Natural killer cell (primary cell): ENCODE results near the gene COL5A1. TPM values are rescaled to one million over a fixed set of nuclear protein-coding genes. Genes with fewer than 3 reads are reported as not detected.

Experiments
- ATAC-seq, 3 donors: fragments of 150-1000 bp in 2 of 3; fragments of 200-7000 bp in 1 of 3; cut with Tn5 transposase; 1 replicate in 1 of 3; 2 replicates in 2 of 3; pipeline ENCODE4 v1.10.0; 2021; ENCODE audit warnings: mild to moderate bottlenecking in 2 of 3, moderate library complexity in 2 of 3
- DNase-seq, 2 donors: peaks; one replicate each; pipeline versions ENCODE4 v3.0.0 to v3.0.0-alpha.2; 2013 to 2021; ENCODE audit warnings: mixed read lengths in 1 of 2
- H3K27ac ChIP-seq: one replicate; pipeline ENCODE4 v1.5.1; 2013; ENCODE audit warnings: mild to moderate bottlenecking, low read length
- H3K27me3 ChIP-seq: one replicate; pipeline ENCODE4 v1.6.1; 2013; ENCODE audit warnings: low read length; ENCODE audit not compliant: control insufficient read depth, insufficient read depth
- H3K36me3 ChIP-seq: one replicate; pipeline ENCODE4 v1.6.1; 2013; ENCODE audit warnings: low read length; ENCODE audit not compliant: control insufficient read depth, insufficient read depth
- H3K4me1 ChIP-seq: one replicate; pipeline ENCODE4 v1.6.1; 2013; ENCODE audit warnings: low read length; ENCODE audit not compliant: control insufficient read depth, insufficient read depth
- H3K4me3 ChIP-seq: one replicate; pipeline ENCODE4 v1.5.1; 2013; ENCODE audit warnings: low read length
- H3K9me3 ChIP-seq: one replicate; pipeline ENCODE4 v1.6.1; 2013; ENCODE audit warnings: low read length; ENCODE audit not compliant: control insufficient read depth, insufficient read depth
- H3K27ac Mint-ChIP-seq, 2 donors: one replicate each; pipeline ENCODE4 v1.8.0; 2022; ENCODE audit warnings: mild to moderate bottlenecking in 2 of 2, mixed read lengths in 2 of 2, moderate library complexity in 1 of 2
- H3K27me3 Mint-ChIP-seq, 2 donors: one replicate each; pipeline ENCODE4 v1.8.0; 2022; ENCODE audit warnings: low read depth in 2 of 2, mixed read lengths in 2 of 2
- H3K36me3 Mint-ChIP-seq: one replicate; pipeline ENCODE4 v1.8.0; 2022; ENCODE audit warnings: mixed read lengths
- H3K4me1 Mint-ChIP-seq, 2 donors: one replicate each; pipeline ENCODE4 v1.8.0; 2022; ENCODE audit warnings: mixed read lengths in 2 of 2
- H3K4me3 Mint-ChIP-seq: one replicate; pipeline ENCODE4 v1.8.0; 2022; ENCODE audit warnings: mild to moderate bottlenecking, moderate library complexity, mixed read lengths
- H3K9me3 Mint-ChIP-seq, 2 donors: one replicate each; pipeline ENCODE4 v1.8.0; 2022; ENCODE audit warnings: mixed read lengths in 2 of 2
- WGBS: methylation state at CpG from one replicate; pipeline ENCODE4 v1.1.7; 2013; ENCODE audit warnings: missing lambda C conversion rate; ENCODE audit not compliant: insufficient coverage; 5-methylcytosine and 5-hydroxymethylcytosine counted together
- intact Hi-C: fragments of 100-400 bp; cut with micrococcal nuclease; formaldehyde crosslinking; loops from one replicate; pipeline ENCODE4 v1.14.2; 2022
- total RNA-seq, 4 donors: library from RNA; stranded (reverse); fragments of 120-200 nt in 1 of 4; gene quantifications; one replicate each; pipeline versions ENCODE4 v1.2.3 to v1.2.4, GENCODE V29; 2013 to 2022
- TF ChIP-seq, protein P1 (sequence below): fragments of 200-600 bp; IDR thresholded peaks from one replicate; pipeline ENCODE4 v1.8.0; 2022; ENCODE audit warnings: antibody characterized with exemption

The COL5A1 gene
- total RNA-seq, 3 donors from 2014 or later (not counting 1 experiment from before 2014, with no cell fraction given), result 0.11 to 0.28 (median 0.23) TPM

- Mint-ChIP-seq H3K9me3 (no peaks in the 10 kb centered on the region), H3K36me3 (no peaks in the 10 kb centered on the region), H3K4me3 (no peak overlapping the region), H3K4me1 (no peaks in the 10 kb centered on the region), H3K27me3 (no peaks in the 10 kb centered on the region), H3K27ac (no peak overlapping the region)
- Histone ChIP-seq H3K27ac (no peak overlapping the region), H3K27me3 (no peaks in the 10 kb centered on the region), H3K4me3 (no peak overlapping the region), H3K36me3 (no peaks in the 10 kb centered on the region), H3K4me1 (no peaks in the 10 kb centered on the region), H3K9me3 (no peaks in the 10 kb centered on the region)
- DNase-seq, result no peak
- ATAC-seq, result no peak
- 86% methylated on average over 11 of the region's 11 CpGs for WGBS
- intact Hi-C loops, result no loop called here
- TF ChIP-seq, protein P1, sequence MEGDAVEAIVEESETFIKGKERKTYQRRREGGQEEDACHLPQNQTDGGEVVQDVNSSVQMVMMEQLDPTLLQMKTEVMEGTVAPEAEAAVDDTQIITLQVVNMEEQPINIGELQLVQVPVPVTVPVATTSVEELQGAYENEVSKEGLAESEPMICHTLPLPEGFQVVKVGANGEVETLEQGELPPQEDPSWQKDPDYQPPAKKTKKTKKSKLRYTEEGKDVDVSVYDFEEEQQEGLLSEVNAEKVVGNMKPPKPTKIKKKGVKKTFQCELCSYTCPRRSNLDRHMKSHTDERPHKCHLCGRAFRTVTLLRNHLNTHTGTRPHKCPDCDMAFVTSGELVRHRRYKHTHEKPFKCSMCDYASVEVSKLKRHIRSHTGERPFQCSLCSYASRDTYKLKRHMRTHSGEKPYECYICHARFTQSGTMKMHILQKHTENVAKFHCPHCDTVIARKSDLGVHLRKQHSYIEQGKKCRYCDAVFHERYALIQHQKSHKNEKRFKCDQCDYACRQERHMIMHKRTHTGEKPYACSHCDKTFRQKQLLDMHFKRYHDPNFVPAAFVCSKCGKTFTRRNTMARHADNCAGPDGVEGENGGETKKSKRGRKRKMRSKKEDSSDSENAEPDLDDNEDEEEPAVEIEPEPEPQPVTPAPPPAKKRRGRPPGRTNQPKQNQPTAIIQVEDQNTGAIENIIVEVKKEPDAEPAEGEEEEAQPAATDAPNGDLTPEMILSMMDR, result no peak
Observed at GRCh38 chr9:134828892-134829291, 187.3 kb downstream of the COL5A1 start.

GRCh38 chr9:134829356-134829937 is 187.8 kb downstream of the COL5A1 start:
- H3K27ac ChIP-seq, result no peak overlapping the region

GRCh38 chr9:134830126-134830525 is 188.5 kb downstream of the COL5A1 start:
- H3K27ac Mint-ChIP-seq, result no peak overlapping the region
- H3K27ac ChIP-seq, result no peak overlapping the region
- intact Hi-C loops, result no loop called here
- no peaks in the 10 kb centered on the region for H3K36me3 Mint-ChIP-seq
- no peak overlapping the region for H3K4me3 ChIP-seq
- no peaks in the 10 kb centered on the region for H3K36me3 ChIP-seq
- TF ChIP-seq, protein P1, result no peak
- H3K4me3 Mint-ChIP-seq, result no peak overlapping the region
- 86% methylated on average over 19 of the region's 19 CpGs for WGBS
- no peaks in the 10 kb centered on the region for H3K4me1 ChIP-seq
- H3K4me1 Mint-ChIP-seq, result no peaks in the 10 kb centered on the region
- ATAC-seq, result no peak
- no peaks in the 10 kb centered on the region for H3K9me3 Mint-ChIP-seq
- DNase-seq, result no peak
- H3K27me3 ChIP-seq, result no peaks in the 10 kb centered on the region
- H3K27me3 Mint-ChIP-seq, result no peaks in the 10 kb centered on the region
- no peaks in the 10 kb centered on the region for H3K9me3 ChIP-seq

More at GRCh38 chr9:134829356-134829937, 187.8 kb downstream of the COL5A1 start:
- TF ChIP-seq, protein P1, result no peak
- no peaks in the 10 kb centered on the region for H3K9me3 ChIP-seq
- H3K4me1 ChIP-seq, result no peaks in the 10 kb centered on the region
- DNase-seq (no peak), ATAC-seq (no peak)
- no peaks in the 10 kb centered on the region for H3K36me3 ChIP-seq
- H3K27me3 ChIP-seq, result no peaks in the 10 kb centered on the region
- no peaks in the 10 kb centered on the region for H3K36me3 Mint-ChIP-seq
- H3K9me3 Mint-ChIP-seq, result no peaks in the 10 kb centered on the region
- WGBS, result 88% methylated on average over 35 of the region's 35 CpGs
- H3K4me3 Mint-ChIP-seq, result no peak overlapping the region
- H3K27ac Mint-ChIP-seq, result no peak overlapping the region
- H3K4me1 Mint-ChIP-seq, result no peaks in the 10 kb centered on the region
- no peak overlapping the region for H3K4me3 ChIP-seq
- no peaks in the 10 kb centered on the region for H3K27me3 Mint-ChIP-seq
- intact Hi-C loops, result no loop called here
